HG02588 (cell line): ENCODE results near the gene STRA6.

ENCODE experiments used
- ATAC-seq: cut with Tn5 transposase; IDR thresholded peaks from one replicate; pipeline ENCODE4 v1.9.1; 2021; ENCODE audit warnings: mild to moderate bottlenecking, moderate library complexity; ENCODE audit not compliant: unreplicated experiment

Gene STRA6

GRCh38 chr15:74227968-74228722 is 25.6 kb upstream of the STRA6 start:
- ATAC-seq, result no peak

GRCh38 chr15:74226761-74227540 is 24.4 kb upstream of the STRA6 start:
- no peak for ATAC-seq

- no peak for ATAC-seq
These were observed 23.3 kb upstream of the STRA6 start for GRCh38 chr15:74225928-74226327.

- no peak for ATAC-seq
These were observed 19.9 kb upstream of the STRA6 start for GRCh38 chr15:74222240-74223119.

GRCh38 chr15:74221399-74222239 is 19.0 kb upstream of the STRA6 start:
- no peak for ATAC-seq

- ATAC-seq, result no peak
These were observed 18.1 kb upstream of the STRA6 start for GRCh38 chr15:74220475-74221248.

GRCh38 chr15:74217907-74218885 is 15.6 kb upstream of the STRA6 start:
- ATAC-seq, result no peak

GRCh38 chr15:74216949-74217348 is 14.4 kb upstream of the STRA6 start:
- ATAC-seq, result no peak

- ATAC-seq, result no peak
These were observed 13.4 kb upstream of the STRA6 start for GRCh38 chr15:74215958-74216357.

- ATAC-seq, result no peak
These were observed 11.9 kb upstream of the STRA6 start for GRCh38 chr15:74214324-74215021.

- ATAC-seq, result no peak
These were observed 11.3 kb upstream of the STRA6 start for GRCh38 chr15:74213858-74214284.

GRCh38 chr15:74212494-74212893 is 9.9 kb upstream of the STRA6 start:
- ATAC-seq, result no peak

GRCh38 chr15:74211656-74212055 is 9.1 kb upstream of the STRA6 start:
- ATAC-seq, result no peak

GRCh38 chr15:74210729-74211128 is 8.1 kb upstream of the STRA6 start:
- no peak for ATAC-seq

GRCh38 chr15:74209997-74210671 is 7.5 kb upstream of the STRA6 start:
- ATAC-seq, result no peak

GRCh38 chr15:74209560-74209958 is 7.0 kb upstream of the STRA6 start:
- ATAC-seq, result no peak

- ATAC-seq, result no peak
These were observed 6.4 kb upstream of the STRA6 start for GRCh38 chr15:74208901-74209559.
